ENCODE measurements around the gene GAS2L2.
"Not testable (repeated sequence)": the region's sequence is repeated elsewhere in the genome, so short reads cannot be mapped to it uniquely, and the experiment has no call there.

The GAS2L2 gene

DNA sequence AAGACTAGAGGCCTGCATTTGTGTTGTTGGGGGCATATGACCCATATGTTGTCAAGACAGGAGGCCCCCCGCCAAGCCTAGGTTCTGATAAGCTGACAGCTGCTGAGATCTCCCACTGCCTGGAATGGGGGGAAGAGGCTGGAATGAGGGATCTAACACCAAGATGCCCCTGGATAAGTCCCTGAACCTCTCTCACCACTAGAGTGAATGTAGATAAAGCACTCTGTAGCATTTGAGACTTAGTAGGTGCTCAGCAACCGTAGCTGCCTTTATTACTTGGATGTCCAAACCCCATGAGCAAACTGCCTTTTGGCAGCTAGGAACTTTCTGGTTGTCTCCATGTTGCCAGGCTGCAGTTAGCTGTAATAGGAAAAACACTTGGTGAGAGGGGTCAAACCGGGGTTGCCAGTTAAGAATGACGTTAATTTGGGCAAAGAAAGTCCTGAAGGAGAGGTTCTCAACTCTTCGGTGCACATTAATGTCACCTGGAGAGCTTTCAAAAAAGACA lies 26.0 kb downstream of the GAS2L2 start:
- DNase-seq (ENCODE audit: low spot score): no peak

DNA sequence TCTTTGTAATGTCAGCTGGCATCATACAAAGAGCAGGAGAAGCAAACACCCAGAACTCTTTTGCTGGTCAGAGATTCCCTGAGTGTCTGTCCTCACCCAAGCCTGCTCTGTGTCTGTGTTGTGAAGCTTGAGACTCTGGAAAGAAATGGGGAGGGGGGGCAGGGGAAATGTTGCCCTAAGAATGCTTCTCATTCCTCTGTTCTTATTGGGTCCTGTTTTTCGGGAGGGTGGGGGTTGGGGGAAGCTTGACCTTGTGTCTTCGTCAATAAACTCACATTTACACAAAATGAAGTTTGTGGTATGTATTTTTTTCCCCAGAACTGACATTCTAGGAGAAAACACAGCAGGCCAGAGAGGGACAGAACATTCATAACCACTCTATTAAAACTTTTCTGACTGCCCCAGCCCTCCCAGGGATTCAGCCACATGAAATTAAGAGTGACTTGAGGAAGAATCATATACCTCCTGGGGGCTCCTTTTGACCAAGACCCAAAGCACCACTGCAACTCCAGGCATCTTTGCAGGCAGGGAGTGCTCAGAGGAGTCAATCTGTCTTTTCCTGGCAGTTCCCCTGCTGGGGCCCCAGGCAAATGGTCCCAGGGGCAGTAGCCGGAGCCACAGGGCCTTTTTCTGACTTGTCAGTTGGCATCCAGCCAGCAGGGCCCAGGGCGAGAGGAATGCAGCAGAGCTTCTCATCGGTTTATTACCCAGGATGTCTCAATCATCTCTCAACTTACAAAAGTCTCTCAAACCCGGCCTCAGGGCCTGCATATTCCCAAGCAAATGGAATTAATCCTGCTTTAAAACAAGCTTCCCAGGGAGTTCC lies 26.7 kb downstream of the GAS2L2 start:
- DNase-seq (ENCODE audit: low spot score): peak; percentile 13

DNA sequence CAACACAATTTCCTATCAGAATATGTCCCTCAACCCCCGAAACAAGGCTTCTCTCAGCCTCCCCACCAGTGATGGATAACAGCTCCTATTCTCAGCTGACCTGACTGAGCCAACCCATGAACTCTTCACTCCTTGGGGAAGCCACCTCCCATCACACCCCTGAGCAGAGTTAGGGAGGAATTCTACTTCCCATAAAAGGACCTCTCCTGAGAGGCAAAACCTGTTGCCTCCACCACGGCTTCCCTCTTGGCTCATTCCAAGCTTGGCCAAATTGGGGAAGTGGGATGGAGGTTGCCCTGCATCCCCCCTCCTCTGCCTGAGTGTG lies 27.3 kb downstream of the GAS2L2 start:
- no peak for DNase-seq (ENCODE audit: low spot score)

DNA sequence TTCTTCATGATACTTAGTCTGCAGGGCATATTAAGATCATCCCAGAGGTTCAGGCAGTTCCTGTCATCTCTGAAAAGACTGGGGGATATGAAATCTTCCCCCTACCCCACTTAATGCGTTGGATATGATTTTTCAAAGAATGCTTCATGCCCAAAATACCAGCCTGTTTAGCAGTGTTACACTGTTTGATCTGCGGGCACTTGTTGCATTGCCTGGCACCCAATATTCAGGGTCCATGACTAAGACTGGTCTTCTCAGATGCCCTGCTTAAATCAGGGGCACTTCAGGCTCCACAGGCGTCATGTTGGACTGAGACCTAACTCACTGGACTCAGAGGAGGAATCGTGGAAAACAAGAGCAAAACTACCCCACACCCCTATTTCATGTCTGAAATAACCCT lies 28.0 kb downstream of the GAS2L2 start:
- no peak for DNase-seq (ENCODE audit: low spot score)

DNA sequence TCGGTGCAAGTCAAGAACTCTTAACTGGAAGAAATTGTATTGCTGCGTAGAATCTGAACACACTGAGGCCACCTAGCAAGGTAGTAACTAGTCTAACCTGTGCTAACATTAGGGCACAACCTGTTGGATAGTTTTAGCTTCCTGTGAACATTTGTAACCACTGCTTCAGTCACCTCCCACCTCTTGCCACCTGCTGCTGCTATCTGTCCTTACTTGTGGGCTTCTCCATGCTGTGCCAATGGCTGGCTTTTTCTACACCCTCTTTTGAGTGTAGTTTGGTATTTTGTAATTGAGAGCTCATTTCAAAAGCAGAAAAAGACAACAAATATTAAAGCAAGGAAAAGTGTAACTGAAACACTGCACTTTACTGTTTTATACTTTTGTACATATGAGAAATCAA lies 29.3 kb downstream of the GAS2L2 start:
- DNase-seq (ENCODE audit: low spot score): no peak

DNA sequence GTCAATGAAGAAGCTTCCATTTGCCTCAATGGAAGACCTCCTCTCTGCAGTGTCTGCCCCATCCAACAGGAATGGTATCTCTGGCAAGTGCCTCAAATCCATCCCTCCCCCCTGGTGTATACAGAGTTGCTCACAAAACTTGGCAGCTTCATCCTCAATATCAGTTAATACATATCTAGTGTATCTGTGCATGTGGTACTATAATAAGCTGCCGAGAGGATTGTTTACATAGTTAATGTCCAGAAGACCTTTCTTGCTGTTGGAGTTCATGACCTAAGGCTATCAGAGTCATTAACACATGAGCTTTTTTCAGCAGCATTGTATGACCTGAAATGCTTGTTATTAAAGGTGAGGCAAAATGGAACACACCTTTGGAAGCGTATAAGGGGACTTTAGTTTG lies 35.6 kb downstream of the GAS2L2 start:
- no peak for DNase-seq (ENCODE audit: low spot score)

DNA sequence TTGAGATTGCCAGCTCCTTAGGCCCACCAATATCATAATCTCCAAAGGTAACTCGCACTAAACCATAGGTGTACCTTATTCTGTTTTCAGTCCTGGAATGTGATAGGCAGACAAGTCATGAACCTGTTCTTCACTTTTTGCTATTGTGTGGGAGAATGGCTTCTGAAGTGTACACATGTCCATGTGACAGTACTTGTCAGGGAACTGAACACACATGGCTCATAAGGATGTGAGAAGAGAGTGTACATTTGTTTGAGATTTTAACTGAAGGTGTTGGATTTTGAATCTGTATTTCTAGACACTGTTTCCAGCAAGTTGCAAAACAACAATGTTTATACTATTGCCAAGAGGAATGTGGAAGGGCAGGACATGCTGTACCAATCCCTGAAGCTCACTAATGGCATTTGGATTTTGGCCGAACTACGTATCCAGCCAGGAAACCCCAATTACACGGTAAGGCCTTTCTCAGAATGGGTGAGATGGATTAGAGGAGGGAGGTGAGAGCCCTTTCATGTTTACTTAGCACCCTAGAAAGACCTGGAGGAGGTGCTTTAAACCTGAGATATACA lies 36.1 kb downstream of the GAS2L2 start:
- DNase-seq (ENCODE audit: low spot score): no peak

DNA sequence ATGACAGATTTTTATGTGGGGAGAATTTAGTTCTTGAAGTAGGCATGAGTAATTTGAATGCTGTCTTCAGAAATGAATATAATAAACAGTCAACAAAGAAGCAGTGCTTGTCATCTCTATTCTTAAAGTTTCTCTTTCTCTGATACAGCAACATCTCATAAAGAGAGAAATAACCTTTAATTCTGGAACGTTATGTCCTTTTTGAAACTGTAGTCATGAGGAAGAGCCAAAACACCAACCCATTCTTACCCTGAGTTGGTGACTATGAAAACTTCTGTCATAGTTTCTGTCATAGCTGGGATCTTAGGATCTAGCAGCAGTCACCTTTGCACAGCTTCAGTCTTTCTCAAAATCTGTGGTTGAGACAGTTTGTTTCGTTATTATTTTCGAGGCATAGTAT lies 36.9 kb downstream of the GAS2L2 start:
- DNase-seq (ENCODE audit: low spot score): no peak

DNA sequence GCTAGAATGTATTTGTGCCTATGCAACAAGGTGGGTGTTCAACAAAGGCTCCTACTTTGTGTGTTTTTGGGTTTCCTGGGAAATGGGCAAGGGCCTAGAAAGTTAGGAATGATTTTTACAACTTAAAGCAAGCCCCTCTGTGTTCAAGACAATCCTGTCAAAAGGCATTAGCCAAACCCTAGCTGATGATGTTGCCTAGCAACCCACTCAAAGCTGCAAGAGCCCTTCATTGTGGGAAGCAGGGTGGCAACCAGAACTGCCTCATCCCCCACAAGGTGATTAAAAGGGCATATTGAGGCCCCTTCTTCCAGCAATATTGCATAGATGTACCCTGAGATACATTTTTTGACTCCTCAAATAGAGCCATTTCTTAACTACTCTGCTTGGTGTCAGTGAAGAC lies 37.6 kb downstream of the GAS2L2 start:
- no peak for DNase-seq (ENCODE audit: low spot score)

DNA sequence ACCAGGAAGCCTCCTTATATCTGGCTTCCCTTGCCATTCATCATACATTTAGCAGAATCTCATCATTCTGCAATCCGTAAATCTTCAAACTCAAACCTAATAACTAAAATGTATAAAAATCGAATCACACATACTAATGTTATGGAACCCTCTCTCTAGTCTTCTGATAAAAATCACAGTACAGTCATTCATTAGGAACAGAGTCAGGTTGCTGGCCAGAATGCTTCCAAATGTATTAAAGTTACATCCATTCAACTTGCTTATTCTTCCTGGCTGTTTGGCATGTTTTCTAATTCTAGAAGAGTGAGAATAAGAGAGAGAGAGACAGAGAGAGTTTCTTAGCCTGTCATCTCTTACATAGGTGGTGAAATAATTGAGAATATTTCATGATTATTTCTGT lies 38.1 kb downstream of the GAS2L2 start:
- no peak for DNase-seq (ENCODE audit: low spot score)

DNA sequence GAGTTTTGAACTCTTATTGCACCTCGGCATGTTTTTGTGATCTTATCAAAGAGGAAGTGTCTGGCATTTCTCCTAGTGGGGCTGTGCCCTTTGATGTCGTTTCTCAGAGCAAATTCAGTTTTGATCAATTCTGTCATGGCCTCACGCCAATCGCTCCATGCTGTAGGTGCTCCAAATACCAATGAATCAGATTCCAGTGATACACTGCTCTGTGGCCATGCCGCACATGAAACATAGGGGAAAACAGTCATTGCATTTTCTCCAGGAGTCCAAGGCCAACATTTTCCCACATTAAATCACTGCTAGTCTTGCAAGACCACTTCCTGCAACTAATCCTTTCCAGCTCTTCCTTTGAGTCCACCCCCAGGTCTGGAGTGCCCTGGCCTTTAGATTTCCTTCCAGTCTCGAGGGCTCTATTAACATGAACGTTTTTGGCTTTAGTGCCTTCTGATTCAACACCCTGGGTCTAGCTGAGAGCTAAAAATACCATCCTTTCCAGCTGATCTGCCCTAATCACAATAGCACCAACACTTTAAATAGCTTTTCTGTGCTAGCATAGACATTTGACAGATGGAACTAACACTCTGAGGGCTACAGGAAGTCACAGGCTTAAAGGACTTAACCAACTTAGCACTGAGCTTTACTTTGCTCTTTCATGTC lies 39.8 kb downstream of the GAS2L2 start:
- DNase-seq (ENCODE audit: low spot score): no peak

DNA sequence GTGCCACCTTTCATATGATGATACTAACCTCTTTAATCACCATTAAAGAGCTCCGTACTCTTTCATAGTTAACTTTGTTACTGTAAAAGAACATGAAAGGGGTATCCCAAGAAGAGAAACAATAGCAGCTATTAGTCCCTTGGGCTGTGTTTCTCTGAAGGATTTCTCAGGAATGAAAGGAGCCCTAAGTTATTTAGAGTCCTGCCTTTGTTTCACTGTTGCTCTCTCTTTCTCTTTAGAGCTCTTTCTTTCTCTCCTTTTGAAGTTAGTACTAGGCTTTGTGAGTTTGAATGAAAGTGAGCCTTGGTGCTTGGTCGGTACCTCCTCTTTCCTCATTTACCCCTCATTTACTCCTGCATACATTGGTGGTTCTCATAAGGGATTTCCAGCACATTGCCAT lies 42.1 kb downstream of the GAS2L2 start:
- DNase-seq (ENCODE audit: low spot score): no peak

DNA sequence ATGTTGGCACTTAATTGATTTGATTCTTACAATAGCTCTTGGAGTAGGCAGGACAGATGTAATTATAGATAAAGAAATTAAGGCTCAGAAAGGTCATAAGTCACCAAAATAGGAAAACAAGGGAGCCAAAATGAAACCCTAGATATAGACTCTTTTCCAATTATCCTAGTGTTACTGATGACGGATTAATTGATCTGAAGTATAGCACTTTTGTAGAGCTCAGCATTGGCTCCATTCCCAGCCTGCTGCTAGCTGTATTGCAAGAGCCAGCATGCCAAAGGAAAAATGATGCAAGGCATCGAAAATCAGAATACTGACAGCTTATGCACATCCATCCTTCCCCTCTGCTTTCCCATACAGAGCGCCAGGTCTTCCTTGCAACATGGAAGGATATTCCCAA lies 43.2 kb downstream of the GAS2L2 start:
- DNase-seq (ENCODE audit: low spot score): no peak

DNA sequence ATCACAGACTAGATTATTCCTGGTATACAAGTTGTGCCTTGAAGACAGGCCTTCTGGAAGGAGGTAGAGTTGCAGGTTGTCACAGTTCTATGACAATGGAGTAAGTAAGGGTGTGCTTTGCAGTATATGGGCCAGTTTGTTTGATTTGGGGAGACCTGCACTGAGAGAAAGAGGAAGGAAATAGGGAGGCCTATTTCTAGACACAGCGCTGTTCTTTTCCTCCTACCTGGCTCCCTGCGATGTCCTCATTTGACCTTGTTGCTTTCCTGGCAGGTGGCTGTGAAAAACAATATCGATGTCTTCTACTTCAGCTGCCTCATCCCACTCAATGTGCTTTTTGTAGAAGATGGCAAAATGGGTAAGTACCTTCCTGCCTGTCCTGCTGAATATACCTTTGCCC lies 44.1 kb downstream of the GAS2L2 start:
- DNase-seq (ENCODE audit: low spot score): no peak

DNA sequence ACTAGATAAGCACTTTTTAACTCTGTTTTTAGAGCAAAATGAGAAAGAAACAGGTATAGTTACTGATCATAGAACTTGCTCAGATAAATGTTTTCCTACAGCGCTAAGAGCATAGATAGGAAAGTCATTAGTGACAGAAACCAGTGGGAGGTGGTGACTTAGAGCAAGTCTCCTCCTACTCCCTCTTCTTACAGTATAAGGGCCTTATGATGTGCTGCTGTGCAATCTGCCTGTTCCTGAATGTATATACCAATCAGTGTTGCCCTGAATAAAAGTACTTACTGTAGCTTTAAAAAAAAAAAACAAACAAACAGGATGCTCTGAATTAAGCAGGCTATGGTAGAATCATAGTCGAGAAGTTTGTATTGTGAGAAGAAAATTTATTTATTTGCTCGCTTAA lies 44.9 kb downstream of the GAS2L2 start:
- no peak for DNase-seq (ENCODE audit: low spot score)

DNA sequence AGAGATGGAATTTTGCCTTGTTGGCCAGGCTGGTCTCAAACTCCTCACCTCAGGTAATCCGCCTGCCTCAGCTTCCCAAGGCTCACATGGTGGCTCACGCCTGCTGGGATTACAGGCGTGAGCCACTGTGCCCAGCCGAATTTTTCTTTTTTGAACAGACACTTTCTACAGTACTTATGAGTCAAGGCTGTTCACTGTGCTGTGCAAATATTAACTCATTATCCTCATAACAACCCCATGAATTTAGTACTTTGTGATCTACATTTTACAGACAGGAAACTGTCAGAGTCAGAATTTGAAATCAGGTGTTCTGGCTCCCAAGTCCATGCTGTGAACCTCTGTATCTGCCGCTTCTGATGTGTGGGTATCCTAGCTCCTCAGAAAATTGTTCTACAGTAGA lies 47.3 kb downstream of the GAS2L2 start:
- DNase-seq (ENCODE audit: low spot score): no peak

DNA sequence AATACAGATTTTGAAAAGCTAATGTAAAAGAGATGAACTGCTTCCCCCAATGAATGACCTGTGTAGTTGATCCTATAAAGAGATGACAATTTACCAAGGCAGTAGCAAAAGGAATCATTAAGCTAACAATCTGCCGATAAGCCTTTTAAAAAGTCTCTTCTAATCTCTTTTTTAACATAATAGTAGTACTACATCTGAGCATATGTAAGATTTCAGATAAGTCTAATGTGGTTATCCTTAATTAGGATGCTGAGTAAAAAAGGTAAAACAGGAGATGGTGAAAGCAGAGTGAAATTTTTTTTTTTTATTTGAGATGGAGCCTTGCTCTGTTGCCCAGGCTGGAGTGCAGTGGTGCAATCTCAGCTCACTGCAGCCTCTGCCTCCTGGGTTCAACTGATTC lies 47.8 kb downstream of the GAS2L2 start:
- DNase-seq (ENCODE audit: low spot score): no peak

DNA sequence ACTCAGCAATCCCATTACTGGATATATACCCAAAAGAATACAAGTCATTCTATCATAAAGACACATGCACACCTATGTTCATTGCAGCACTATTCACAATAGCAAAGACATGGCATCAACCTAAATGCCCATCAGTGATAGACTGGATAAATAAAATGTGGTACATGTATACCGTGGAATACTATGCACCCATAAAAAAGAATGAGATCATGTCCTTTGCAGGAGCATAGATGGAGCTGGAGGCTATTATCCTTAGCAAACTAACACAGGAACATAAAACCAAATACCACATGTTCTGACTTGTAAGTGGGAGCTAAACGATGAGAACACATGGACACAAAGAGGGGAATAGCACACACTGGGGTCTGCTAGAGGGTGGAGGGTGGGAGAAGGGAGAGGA lies 49.7 kb downstream of the GAS2L2 start:
- not testable (repeated sequence) for DNase-seq (ENCODE audit: low spot score)

DNA sequence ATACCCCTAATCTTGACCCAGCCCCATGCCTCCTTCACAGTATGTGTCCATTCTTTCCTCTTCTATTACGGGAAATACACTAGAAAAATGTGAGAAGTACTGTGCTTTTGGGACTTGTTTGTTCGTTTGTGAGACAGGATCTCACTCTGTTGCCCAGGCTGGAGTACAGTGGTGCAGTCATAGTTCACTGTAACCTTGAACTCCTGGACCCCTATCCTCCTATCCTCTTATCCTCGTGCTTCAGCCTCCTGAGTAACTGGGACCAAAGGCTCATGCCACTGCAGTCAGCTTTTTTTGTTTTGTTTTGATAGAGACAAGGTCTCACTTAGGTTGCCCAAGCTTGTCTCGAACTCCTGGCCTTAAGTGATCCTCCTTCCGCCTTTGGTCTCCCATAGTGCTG lies 51.5 kb downstream of the GAS2L2 start:
- no peak for DNase-seq (ENCODE audit: low spot score)

DNA sequence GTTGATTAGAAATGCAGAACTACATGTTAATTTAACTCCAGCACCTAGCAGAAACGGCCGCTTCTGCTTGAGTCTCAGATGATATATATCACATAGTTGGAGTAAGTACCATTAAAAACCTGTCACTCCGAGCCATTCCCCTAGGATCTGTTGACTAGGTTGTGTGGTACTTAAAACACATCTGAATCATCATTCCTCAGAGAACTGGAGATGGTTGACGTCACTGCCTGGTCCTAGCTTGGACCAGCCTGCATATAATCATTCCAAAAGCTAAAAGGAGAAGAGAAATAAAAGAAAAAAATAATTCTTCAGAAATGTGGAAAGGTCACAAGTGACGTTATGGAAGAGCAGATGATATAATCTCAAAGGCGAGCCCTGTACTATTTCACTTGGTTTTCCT lies 52.9 kb downstream of the GAS2L2 start:
- no peak for DNase-seq (ENCODE audit: low spot score)

DNA sequence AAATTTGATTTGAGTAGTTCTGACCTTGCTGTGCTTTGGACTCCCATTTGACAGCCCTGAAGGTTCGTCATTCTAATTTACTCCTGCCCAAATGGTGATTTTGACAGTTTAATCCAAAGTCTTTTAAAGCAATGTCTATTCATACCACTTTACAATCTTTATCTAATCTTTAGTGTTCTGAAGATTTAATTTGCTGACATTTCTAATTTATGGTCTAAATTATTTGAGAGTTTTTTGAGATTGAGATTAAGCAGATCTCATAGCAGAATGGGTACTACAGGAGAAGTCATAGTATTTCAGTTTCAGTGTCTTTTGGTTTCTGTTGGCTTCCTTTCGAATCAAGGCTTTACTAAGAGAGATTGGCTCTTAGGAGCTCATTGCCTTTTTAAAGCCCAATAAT lies 54.2 kb downstream of the GAS2L2 start:
- no peak for DNase-seq (ENCODE audit: low spot score)

DNA sequence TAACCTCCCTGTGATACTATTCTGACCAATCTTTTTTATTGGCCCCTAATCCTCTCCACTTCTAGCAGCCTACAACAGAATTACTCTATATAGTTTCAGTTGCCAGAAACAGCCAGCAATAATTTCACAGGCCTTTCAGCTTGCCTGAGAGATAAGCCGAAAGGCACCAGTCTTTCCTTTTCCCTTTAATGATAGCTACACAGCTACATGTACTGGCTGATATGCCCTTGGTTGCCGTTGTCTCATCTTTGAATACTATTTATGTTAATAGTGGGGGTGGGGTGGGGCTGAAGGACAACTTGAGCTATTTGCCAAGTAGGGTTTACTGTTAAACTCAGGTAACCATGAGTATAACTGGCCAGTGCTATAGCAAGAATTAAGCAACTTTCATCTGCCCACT lies 57.4 kb downstream of the GAS2L2 start:
- DNase-seq (ENCODE audit: low spot score): peak; percentile 34

DNA sequence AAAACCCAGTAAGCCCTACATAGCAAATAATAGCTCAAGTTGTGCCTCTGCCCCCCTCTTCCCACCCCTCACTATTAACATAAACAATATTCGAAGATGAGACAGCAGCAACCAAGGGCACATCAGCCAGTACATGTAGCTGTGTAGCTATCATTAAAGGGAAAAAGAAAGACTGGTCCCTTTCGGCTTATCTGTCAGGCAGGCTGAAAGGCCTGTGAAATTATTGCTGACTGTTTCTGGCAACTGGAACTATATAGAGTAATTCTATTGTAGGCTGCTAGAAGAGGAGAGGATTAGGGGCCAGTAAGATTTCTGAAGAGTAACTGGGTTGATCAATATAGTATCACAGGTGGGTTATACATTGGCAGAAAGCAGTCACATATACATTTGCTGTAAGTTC lies 58.1 kb downstream of the GAS2L2 start:
- peak; percentile 21 for DNase-seq (ENCODE audit: low spot score)
